Testis (tissue), 2 donors: ENCODE data around the gene PLCD1.

Experiments
- POLR2A ChIP-seq: fragments of 450-650 bp; IDR thresholded peaks from one replicate; pipeline ENCODE4 v1.6.1; 2017; ENCODE audit warnings: antibody characterized with exemption, mild to moderate bottlenecking, moderate library complexity
- TF ChIP-seq, protein P1 (sequence below), 3 experiments: fragments of 450-650 bp in 2 of 3; fragments of 200-600 bp in 1 of 3; sonication (generic) in 1 of 3; IDR thresholded peaks; one replicate each; pipeline ENCODE4 v1.5.1; 2016 to 2019; ENCODE audit warnings: antibody characterized with exemption in 3 of 3, mild to moderate bottlenecking in 2 of 3, moderate library complexity in 1 of 3

DNA sequence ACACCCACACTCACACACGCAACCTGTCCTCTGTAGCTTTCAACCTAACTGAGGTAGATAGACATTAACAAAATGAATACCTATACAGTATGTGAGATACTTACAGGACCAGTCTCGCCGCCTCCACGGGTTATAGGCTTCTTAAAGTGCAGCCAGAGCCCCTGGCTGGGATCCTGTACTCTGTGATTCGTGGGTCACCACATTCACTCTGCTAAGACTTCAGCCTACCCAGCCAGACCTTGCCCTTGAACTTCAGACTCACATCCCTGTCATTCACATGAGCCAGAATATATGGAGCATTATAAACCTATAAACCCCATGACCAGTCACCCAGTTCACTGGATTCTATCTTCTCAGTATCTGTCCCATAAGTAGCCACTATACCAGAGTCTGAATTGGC lies 11.0 kb upstream of the PLCD1 start:
- TF ChIP-seq, protein P1, sequence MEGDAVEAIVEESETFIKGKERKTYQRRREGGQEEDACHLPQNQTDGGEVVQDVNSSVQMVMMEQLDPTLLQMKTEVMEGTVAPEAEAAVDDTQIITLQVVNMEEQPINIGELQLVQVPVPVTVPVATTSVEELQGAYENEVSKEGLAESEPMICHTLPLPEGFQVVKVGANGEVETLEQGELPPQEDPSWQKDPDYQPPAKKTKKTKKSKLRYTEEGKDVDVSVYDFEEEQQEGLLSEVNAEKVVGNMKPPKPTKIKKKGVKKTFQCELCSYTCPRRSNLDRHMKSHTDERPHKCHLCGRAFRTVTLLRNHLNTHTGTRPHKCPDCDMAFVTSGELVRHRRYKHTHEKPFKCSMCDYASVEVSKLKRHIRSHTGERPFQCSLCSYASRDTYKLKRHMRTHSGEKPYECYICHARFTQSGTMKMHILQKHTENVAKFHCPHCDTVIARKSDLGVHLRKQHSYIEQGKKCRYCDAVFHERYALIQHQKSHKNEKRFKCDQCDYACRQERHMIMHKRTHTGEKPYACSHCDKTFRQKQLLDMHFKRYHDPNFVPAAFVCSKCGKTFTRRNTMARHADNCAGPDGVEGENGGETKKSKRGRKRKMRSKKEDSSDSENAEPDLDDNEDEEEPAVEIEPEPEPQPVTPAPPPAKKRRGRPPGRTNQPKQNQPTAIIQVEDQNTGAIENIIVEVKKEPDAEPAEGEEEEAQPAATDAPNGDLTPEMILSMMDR (IDR thresholded peaks at IDR 0.05): no peak
- TF ChIP-seq POLR2A: no peak
